Activated B cell treated with CpG ODN at 0.5 μM for 24 hours (primary cell): ENCODE measurements around the gene CERS6. TPM values are rescaled to one million over a fixed set of nuclear protein-coding genes. Genes with fewer than 3 reads are reported as not detected.
A peak's percentile ranks its signal among the peaks of the same experiment; 100 is the strongest.
"Not testable (repeated sequence)": the region's sequence is repeated elsewhere in the genome, so short reads cannot be mapped to it uniquely, and the experiment has no call there.

Experiments used
- ATAC-seq: fragments of 200-7000 bp; cut with Tn5 transposase; one replicate; pipeline ENCODE4 v1.10.0; 2021; ENCODE audit warnings: low read depth, mild to moderate bottlenecking, moderate library complexity
- CTCF ChIA-PET: fragments of 350-600 bp; sonication (Branson Sonifier 250); formaldehyde crosslinking; loops from one replicate; lab custom pipeline; 2021; ENCODE audit warnings: antibody characterized with exemption; lab: Charles Lee
- POLR2A ChIA-PET: fragments of 350-600 bp; sonication (Branson Sonifier 250); formaldehyde crosslinking; loops from one replicate; lab custom pipeline; 2021; ENCODE audit warnings: antibody characterized with exemption; lab: Charles Lee
- DNase-seq: peaks from one replicate; pipeline ENCODE4 v3.0.0; 2022
- H3K27ac Mint-ChIP-seq: one replicate; pipeline ENCODE4 v1.8.0; 2020; ENCODE audit warnings: mixed read lengths
- H3K27me3 Mint-ChIP-seq: one replicate; pipeline ENCODE4 v1.8.0; 2021; ENCODE audit warnings: mixed read lengths
- H3K36me3 Mint-ChIP-seq: one replicate; pipeline ENCODE4 v1.8.0; 2021; ENCODE audit warnings: low read depth, mixed read lengths
- H3K4me1 Mint-ChIP-seq: one replicate; pipeline ENCODE4 v1.8.0; 2021; ENCODE audit warnings: mixed read lengths
- H3K4me3 Mint-ChIP-seq: one replicate; pipeline ENCODE4 v1.8.0; 2020; ENCODE audit warnings: mild to moderate bottlenecking, mixed read lengths
- H3K9me3 Mint-ChIP-seq: one replicate; pipeline ENCODE4 v1.8.0; 2020; ENCODE audit warnings: mixed read lengths
- intact Hi-C: fragments of 100-400 bp; cut with micrococcal nuclease; formaldehyde crosslinking; loops from one replicate; pipeline ENCODE4 v1.15.1; 2024
- total RNA-seq: library from RNA; stranded (reverse); gene quantifications from 2 replicates; pipeline ENCODE4 v1.2.3, GENCODE V29; 2022
- TF ChIP-seq, protein P1 (sequence below): fragments of 200-600 bp; IDR thresholded peaks from one replicate; pipeline ENCODE4 v1.8.0; 2022; ENCODE audit warnings: antibody characterized with exemption, mild to moderate bottlenecking

Gene CERS6
- total RNA-seq, 1 donor from 2014 or later: 5.3 TPM

- Mint-ChIP-seq H3K36me3 (peaks cover 2% of the 10 kb centered on the region), H3K4me1 (peaks cover 32% of the 10 kb centered on the region), H3K27me3 (no peaks in the 10 kb centered on the region), H3K9me3 (no peaks in the 10 kb centered on the region), H3K27ac (no peak overlapping the region), H3K4me3 (no peak overlapping the region)
- POLR2A ChIA-PET: no interaction called here
- DNase-seq: no peak
- CTCF ChIA-PET: no interaction called here
- intact Hi-C loops: loop anchor here (10.0 kb wide), 1 partner anchor 251 kb away; the partner anchor contains the start of gene STK39
- ATAC-seq: peak; percentile 71
- TF ChIP-seq, protein P1, sequence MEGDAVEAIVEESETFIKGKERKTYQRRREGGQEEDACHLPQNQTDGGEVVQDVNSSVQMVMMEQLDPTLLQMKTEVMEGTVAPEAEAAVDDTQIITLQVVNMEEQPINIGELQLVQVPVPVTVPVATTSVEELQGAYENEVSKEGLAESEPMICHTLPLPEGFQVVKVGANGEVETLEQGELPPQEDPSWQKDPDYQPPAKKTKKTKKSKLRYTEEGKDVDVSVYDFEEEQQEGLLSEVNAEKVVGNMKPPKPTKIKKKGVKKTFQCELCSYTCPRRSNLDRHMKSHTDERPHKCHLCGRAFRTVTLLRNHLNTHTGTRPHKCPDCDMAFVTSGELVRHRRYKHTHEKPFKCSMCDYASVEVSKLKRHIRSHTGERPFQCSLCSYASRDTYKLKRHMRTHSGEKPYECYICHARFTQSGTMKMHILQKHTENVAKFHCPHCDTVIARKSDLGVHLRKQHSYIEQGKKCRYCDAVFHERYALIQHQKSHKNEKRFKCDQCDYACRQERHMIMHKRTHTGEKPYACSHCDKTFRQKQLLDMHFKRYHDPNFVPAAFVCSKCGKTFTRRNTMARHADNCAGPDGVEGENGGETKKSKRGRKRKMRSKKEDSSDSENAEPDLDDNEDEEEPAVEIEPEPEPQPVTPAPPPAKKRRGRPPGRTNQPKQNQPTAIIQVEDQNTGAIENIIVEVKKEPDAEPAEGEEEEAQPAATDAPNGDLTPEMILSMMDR: no peak
Observed at GRCh38 chr2:168495524-168495923, 39.5 kb downstream of the CERS6 start.

GRCh38 chr2:168496906-168497305, 40.8 kb downstream of the CERS6 start:
- Mint-ChIP-seq H3K4me3 (no peak overlapping the region), H3K36me3 (peaks cover 2% of the 10 kb centered on the region), H3K27me3 (no peaks in the 10 kb centered on the region), H3K4me1 (peaks cover 23% of the 10 kb centered on the region), H3K9me3 (no peaks in the 10 kb centered on the region), H3K27ac (no peak overlapping the region)
- TF ChIP-seq, protein P1: no peak
- POLR2A ChIA-PET: no interaction called here
- intact Hi-C loops: loop anchor here (10.0 kb wide), 1 partner anchor 252 kb away; the partner anchor contains the start of gene STK39
- CTCF ChIA-PET: no interaction called here
- ATAC-seq (no peak), DNase-seq (no peak)

DNA sequence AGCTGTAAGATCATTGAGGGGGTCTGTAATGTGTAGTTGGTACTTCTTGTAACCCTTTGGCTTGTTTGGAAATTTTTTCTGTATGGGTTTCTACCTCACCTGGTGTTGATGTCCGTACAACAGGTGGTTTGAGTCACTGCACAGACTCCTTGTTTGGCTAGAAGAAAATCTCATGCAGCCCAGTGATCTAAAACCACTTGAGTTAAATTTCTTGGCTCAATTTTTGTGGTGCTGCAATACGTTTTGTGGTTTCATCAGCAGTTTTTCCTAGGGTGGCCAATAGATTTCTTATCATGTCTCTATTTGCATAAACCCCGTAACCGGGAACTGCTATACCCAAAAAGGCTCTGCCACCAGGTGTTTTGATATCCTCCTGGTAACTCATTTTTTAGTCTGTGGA, 43.4 kb downstream of the CERS6 start:
- intact Hi-C loops: loop anchor here (10.0 kb wide), 1 partner anchor 255 kb away; the partner anchor contains the start of gene STK39
- peaks cover 5% of the 10 kb centered on the region for H3K36me3 Mint-ChIP-seq
- ATAC-seq (no peak), DNase-seq (no peak)
- TF ChIP-seq, protein P1: no peak
- H3K4me1 Mint-ChIP-seq: peaks cover 19% of the 10 kb centered on the region
- no peak overlapping the region for H3K27ac Mint-ChIP-seq
- peaks cover 7% of the 10 kb centered on the region for H3K9me3 Mint-ChIP-seq
- ChIA-PET CTCF (no interaction called here), POLR2A (no interaction called here)
- no peak overlapping the region for H3K4me3 Mint-ChIP-seq
- H3K27me3 Mint-ChIP-seq: no peaks in the 10 kb centered on the region

GRCh38 chr2:168500516-168500915, 44.4 kb downstream of the CERS6 start:
- intact Hi-C loops: no loop called here
- Mint-ChIP-seq H3K36me3 (peaks cover 5% of the 10 kb centered on the region), H3K4me1 (peaks cover 10% of the 10 kb centered on the region), H3K4me3 (no peak overlapping the region), H3K27ac (no peak overlapping the region), H3K27me3 (no peaks in the 10 kb centered on the region), H3K9me3 (peaks cover 7% of the 10 kb centered on the region)
- DNase-seq (no peak), ATAC-seq (no peak)
- ChIA-PET POLR2A (no interaction called here), CTCF (no interaction called here)
- TF ChIP-seq, protein P1: no peak

GRCh38 chr2:168501466-168502065, 45.5 kb downstream of the CERS6 start:
- DNase-seq (no peak), ATAC-seq (no peak)
- no peak overlapping the region for H3K4me3 Mint-ChIP-seq
- ChIA-PET CTCF (no interaction called here), POLR2A (no interaction called here)
- no peak overlapping the region for H3K27ac Mint-ChIP-seq
- H3K27me3 Mint-ChIP-seq: no peaks in the 10 kb centered on the region
- TF ChIP-seq, protein P1: no peak
- peaks cover 7% of the 10 kb centered on the region for H3K9me3 Mint-ChIP-seq
- intact Hi-C loops: no loop called here
- H3K36me3 Mint-ChIP-seq: peaks cover 5% of the 10 kb centered on the region
- peaks cover 4% of the 10 kb centered on the region for H3K4me1 Mint-ChIP-seq

DNA sequence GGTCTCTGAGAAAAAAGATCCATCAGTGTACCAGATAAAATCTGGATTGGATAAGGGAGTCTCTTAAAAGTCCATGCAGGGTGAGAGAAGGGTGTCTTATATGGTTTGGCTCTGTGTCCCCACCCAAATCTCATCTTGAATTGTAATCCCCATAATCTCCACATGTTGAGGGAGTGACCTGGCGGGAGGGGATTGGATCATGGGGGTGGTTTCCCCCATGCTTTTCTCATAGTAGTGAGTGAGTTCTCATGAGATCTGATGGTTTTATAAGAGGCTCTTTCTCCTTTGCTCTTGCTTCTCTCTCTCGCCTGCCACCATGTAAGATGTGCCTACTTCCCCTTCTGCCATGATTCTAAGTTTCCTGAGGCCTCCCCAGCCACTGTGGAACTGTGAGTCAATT, 46.8 kb downstream of the CERS6 start:
- DNase-seq, CTCF ChIA-PET, H3K4me1 Mint-ChIP-seq, ATAC-seq, H3K27ac Mint-ChIP-seq, intact Hi-C loops, H3K27me3 Mint-ChIP-seq, H3K4me3 Mint-ChIP-seq, H3K9me3 Mint-ChIP-seq, H3K36me3 Mint-ChIP-seq: not testable (repeated sequence)
- POLR2A ChIA-PET: interaction anchor here (1.3 kb wide), 1 partner anchor 13 kb away, joined by 3 read pairs; no protein-coding TSS in a partner anchor
